ENCODE measurements around the gene CEP43.

The CEP43 gene

GRCh38 chr6:166999145-166999883, at the start of gene CEP43:
Gene CEP43, plus strand, starts transcription at chr6:166999397. Its CDS starts 16 bp downstream, at chr6:166999413.
- DNase-seq, result peak; percentile 96 to 99 (median 99)

- DNase-seq, result peak; percentile 17 to 57 (median 43)
These were observed 49.4 kb upstream of the CEP43 start for GRCh38 chr6:166949528-166950442.

- peak; percentile 65 to 83 (median 80) for DNase-seq
These were observed 48.8 kb upstream of the CEP43 start for GRCh38 chr6:166950443-166950821.

GRCh38 chr6:166950892-166951669, 48.1 kb upstream of the CEP43 start:
- peak; percentile 62 to 77 (median 76) for DNase-seq

- DNase-seq, result no peak
These were observed 47.5 kb upstream of the CEP43 start for GRCh38 chr6:166951670-166952060.

GRCh38 chr6:166952121-166952520, 47.1 kb upstream of the CEP43 start:
- peak; percentile 54 to 62 (median 62) for DNase-seq

- DNase-seq, result no peak
These were observed 46.4 kb upstream of the CEP43 start for GRCh38 chr6:166952567-166953486.

- DNase-seq, result no peak
These were observed 45.0 kb upstream of the CEP43 start for GRCh38 chr6:166954118-166954713.

- peak; percentile 79 to 82 (median 80) for DNase-seq
These were observed 43.9 kb upstream of the CEP43 start for GRCh38 chr6:166955121-166955864.

- no peak for DNase-seq
These were observed 43.2 kb upstream of the CEP43 start for GRCh38 chr6:166955865-166956443.

- DNase-seq, result peak; percentile 95 to 100 (median 99)
These were observed 42.6 kb upstream of the CEP43 start, which contains the start of gene RNASET2 for GRCh38 chr6:166956444-166957086. Gene RNASET2, minus strand, starts transcription at chr6:166956550. Its CDS starts 368 bp downstream, at chr6:166956182.

GRCh38 chr6:166957087-166957804, 42.0 kb upstream of the CEP43 start:
- peak; percentile 71 to 87 (median 74) for DNase-seq

GRCh38 chr6:166957805-166958076, 41.5 kb upstream of the CEP43 start:
- no peak for DNase-seq

GRCh38 chr6:166958926-166959861, 40.0 kb upstream of the CEP43 start:
- DNase-seq, result peak; percentile 78 to 81 (median 81)

GRCh38 chr6:166959911-166960608, 39.1 kb upstream of the CEP43 start:
- peak; percentile 27 to 60 (median 45) for DNase-seq

- DNase-seq, result no peak
These were observed 38.6 kb upstream of the CEP43 start for GRCh38 chr6:166960609-166960978.

GRCh38 chr6:166966268-166966667, 32.9 kb upstream of the CEP43 start:
- DNase-seq, result no peak
